Body of pancreas (tissue), 4 donors: ENCODE data around the gene CFAP100. TPM values are rescaled to one million over a fixed set of nuclear protein-coding genes. Genes with fewer than 3 reads are reported as not detected.

Experiments used
- ATAC-seq: fragments of 150-250 bp; one replicate; pipeline ENCODE4 v1.9.1; 2016
- DNase-seq, 4 donors: peaks; one replicate each; pipeline ENCODE4 v3.0.0-alpha.2; 2019
- H3K27ac ChIP-seq, 4 donors: fragments of 200-600 bp; sonication (generic); 1 replicate in 3 of 4; 2 replicates in 1 of 4; pipeline versions ENCODE4 v1.5.1 to v1.6.1; 2016 to 2019; ENCODE audit warnings: mild to moderate bottlenecking in 1 of 4, mixed read lengths in 1 of 4, moderate library complexity in 1 of 4
- H3K27me3 ChIP-seq, 2 donors: fragments of 200-600 bp; sonication (generic); one replicate each; pipeline ENCODE4 v1.6.0; 2016; ENCODE audit warnings: mild to moderate bottlenecking in 1 of 2
- H3K36me3 ChIP-seq, 2 donors: fragments of 200-600 bp; sonication (generic); replicated peaks in 1 of 2; 2 replicates each; pipeline ENCODE4 v1.5.1; 2016; ENCODE audit warnings: low read depth in 2 of 2; ENCODE audit not compliant: insufficient read depth in 1 of 2
- H3K4me1 ChIP-seq: fragments of 200-600 bp; sonication (generic); one replicate; pipeline ENCODE4 v1.6.0; 2016
- H3K4me3 ChIP-seq, 2 donors: fragments of 200-600 bp; sonication (generic); 1 replicate in 1 of 2; 2 replicates in 1 of 2; pipeline ENCODE4 v1.5.1; 2016 to 2019
- H3K9me3 ChIP-seq, 3 donors: fragments of 200-600 bp; sonication (generic); 1 replicate in 2 of 3; 2 replicates in 1 of 3; pipeline ENCODE4 v1.5.1; 2016
- POLR2A ChIP-seq, 3 donors: fragments of 450-650 bp; IDR thresholded peaks; one replicate each; pipeline ENCODE4 v1.6.1; 2016; ENCODE audit warnings: antibody characterized with exemption in 3 of 3, mild to moderate bottlenecking in 2 of 3
- WGBS, 2 donors: methylation state at CpG; one replicate each; pipeline ENCODE4 v1.1.5; 2017; 5-methylcytosine and 5-hydroxymethylcytosine counted together
- intact Hi-C: fragments of 100-400 bp; cut with DNase I; formaldehyde crosslinking; loops from one replicate; pipeline ENCODE4 v1.15.1; 2023
- total RNA-seq, 2 donors: library from RNA; depleted of rRNA; stranded (reverse); fragments of >200 nt; gene quantifications; one replicate each; pipeline ENCODE4 v1.1.0, GENCODE V29; 2016
- TF ChIP-seq, protein P1 (sequence below), 7 experiments: fragments of 450-650 bp in 4 of 7; fragments of 200-600 bp in 3 of 7; sonication (generic) in 3 of 7; IDR thresholded peaks; one replicate each; pipeline ENCODE4 v1.5.1; 2016 to 2019; ENCODE audit warnings: antibody characterized with exemption in 7 of 7

Gene CFAP100
- total RNA-seq, 2 donors from 2014 or later = not detected

DNA sequence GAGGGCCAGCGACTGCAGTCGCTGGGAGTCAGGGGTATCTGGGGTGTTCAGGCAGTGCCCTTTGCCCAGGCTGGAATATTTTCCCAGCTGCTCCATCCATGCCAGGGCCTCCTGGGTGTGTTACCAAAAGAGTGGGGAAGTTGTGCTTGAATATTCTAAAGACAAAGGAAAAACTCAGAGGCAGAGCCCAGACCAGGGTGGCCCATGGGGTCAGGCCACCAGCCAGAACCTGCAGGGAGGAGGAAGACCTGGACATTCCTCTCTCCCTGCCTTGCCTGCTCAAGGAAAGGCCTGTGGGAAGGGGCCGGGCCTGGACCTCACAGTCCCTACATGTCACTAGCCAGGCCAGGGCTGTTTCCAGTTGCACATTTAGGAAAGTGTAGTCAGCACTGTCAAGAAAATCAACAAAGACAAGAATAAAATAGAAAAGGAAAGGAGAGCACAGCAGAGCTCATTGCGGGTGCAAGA is 21.5 kb upstream of the CFAP100 start:
- 87 to 90% methylated on average over 4 of the region's 4 CpGs for WGBS, 2 donors
- Histone ChIP-seq H3K27me3 (no peaks in the 10 kb centered on the region), H3K9me3 (no peaks in the 10 kb centered on the region), H3K36me3 (no peaks in the 10 kb centered on the region), H3K4me3 (no peak overlapping the region), H3K4me1 (no peaks in the 10 kb centered on the region), H3K27ac (no peak overlapping the region)
- TF ChIP-seq, protein P1, sequence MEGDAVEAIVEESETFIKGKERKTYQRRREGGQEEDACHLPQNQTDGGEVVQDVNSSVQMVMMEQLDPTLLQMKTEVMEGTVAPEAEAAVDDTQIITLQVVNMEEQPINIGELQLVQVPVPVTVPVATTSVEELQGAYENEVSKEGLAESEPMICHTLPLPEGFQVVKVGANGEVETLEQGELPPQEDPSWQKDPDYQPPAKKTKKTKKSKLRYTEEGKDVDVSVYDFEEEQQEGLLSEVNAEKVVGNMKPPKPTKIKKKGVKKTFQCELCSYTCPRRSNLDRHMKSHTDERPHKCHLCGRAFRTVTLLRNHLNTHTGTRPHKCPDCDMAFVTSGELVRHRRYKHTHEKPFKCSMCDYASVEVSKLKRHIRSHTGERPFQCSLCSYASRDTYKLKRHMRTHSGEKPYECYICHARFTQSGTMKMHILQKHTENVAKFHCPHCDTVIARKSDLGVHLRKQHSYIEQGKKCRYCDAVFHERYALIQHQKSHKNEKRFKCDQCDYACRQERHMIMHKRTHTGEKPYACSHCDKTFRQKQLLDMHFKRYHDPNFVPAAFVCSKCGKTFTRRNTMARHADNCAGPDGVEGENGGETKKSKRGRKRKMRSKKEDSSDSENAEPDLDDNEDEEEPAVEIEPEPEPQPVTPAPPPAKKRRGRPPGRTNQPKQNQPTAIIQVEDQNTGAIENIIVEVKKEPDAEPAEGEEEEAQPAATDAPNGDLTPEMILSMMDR (IDR thresholded peaks at IDR 0.05) = no peak
- no peak for TF ChIP-seq POLR2A (IDR thresholded peaks at IDR 0.05)
- ATAC-seq (no peak), DNase-seq (no peak)
- intact Hi-C loops = loop anchor here (10.0 kb wide), 1 partner anchor 108 kb away; no protein-coding TSS in a partner anchor

DNA sequence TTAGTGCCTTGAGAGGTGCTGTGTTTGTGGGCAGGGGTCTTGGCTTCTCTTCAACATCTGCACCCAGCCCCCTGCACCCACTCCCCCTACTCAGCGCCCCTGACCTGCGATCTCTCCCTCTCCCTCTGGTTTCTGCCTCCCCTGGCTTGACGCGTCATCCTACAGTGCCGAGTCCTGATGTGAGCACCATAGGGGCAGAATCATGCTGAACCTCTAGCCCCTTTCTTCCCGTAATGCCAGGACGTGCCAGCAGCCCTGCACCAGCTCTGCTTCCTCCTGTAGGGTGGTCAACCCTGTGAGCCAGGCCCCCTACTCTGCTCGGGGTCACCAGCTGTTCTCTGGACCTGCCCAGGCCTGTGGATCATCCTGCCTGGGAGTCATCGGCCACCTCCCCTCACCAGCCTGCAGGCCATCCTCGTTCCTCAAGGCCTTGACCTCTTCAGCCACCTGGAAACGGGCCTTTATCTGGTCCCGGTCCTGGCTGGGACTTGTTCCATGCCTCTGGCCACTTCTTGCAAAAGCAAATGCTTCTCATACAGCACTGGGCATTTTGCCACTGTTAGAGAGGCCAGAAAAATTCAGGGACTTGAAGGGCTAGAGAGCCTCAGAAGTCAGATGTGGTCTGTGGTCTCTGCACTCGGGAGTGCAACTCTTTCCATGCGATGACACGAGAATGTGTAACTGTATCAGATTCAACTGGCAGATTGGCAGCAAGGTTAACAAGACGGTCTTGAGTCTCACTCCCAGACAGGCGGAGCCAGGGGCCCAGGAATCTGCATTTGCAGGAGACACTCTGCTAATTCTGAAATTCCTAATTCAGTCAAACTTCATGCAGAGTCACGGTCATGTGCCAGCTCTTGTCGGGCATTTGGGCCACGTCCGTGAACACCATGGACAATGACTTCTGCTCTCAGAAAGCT is 20.8 kb upstream of the CFAP100 start:
- Histone ChIP-seq H3K36me3 (no peaks in the 10 kb centered on the region), H3K4me3 (no peak overlapping the region), H3K27ac (no peak overlapping the region), H3K27me3 (no peaks in the 10 kb centered on the region), H3K9me3 (no peaks in the 10 kb centered on the region), H3K4me1 (no peaks in the 10 kb centered on the region)
- ATAC-seq (no peak), DNase-seq (no peak)
- 84 to 85% methylated on average over 18 to 21 of the region's 21 CpGs for WGBS, 2 donors
- TF ChIP-seq, protein P1 (IDR thresholded peaks at IDR 0.05) = no peak
- no peak for TF ChIP-seq POLR2A (IDR thresholded peaks at IDR 0.05)
- intact Hi-C loops = loop anchor here (10.0 kb wide), 1 partner anchor 109 kb away; no protein-coding TSS in a partner anchor

DNA sequence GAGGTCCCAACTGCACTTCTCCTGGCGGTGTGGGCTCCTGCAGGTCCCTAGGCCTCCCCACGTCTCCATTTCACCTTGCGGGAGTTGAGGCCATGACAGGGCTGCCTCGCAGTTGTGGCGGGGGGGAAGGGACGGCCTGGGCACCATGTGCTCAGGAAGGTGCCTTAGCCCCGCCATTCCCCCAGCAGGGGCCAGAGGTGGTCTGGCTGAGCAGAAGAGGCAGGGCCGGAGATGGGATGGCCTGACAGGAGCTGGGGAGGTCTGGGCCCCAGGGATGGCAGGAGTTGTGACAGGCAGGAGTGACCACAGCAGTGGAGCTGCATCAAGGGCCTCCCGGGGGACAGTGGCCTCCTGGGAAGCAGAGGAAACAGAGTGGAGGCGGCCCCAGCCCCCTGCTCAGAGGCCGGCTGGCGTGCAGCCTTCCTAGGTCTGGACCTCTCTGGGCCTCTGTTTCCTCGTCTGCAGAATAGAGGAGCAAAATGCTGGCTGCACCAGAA is 18.8 kb upstream of the CFAP100 start:
- Histone ChIP-seq H3K36me3 (no peaks in the 10 kb centered on the region), H3K4me1 (no peaks in the 10 kb centered on the region), H3K27me3 (no peaks in the 10 kb centered on the region), H3K27ac (no peak overlapping the region), H3K4me3 (no peak overlapping the region), H3K9me3 (no peaks in the 10 kb centered on the region)
- intact Hi-C loops = loop anchor here (10.0 kb wide), 1 partner anchor 111 kb away; no protein-coding TSS in a partner anchor
- no peak for ATAC-seq
- WGBS, 2 donors = 85 to 89% methylated on average over 8 to 13 of the region's 13 CpGs
- no peak for DNase-seq
- TF ChIP-seq, protein P1 (IDR thresholded peaks at IDR 0.05) = no peak
- TF ChIP-seq POLR2A (IDR thresholded peaks at IDR 0.05) = no peak

DNA sequence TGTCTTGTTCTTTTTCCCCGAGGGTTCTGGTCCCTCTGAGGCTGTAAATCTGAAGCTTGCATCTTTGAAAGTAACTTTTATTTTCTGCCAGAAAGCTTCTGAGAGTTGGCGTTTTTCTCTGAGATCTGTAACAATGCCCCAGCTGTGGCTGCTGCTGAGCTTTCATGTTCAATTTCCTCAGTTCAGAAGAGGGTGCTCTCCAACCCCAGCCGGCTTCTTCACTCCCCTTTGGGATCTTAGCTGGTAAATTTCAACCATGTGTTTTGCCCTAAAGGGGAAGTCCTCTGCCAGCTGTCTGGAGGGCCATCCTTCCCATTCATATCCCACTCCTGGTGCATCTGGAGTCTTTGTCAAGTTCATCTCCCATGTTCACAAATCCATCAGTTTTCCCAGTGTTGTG is 18.3 kb upstream of the CFAP100 start:
- 26 to 47% methylated on average over 3 of the region's 3 CpGs for WGBS, 2 donors
- intact Hi-C loops = loop anchor here (10.0 kb wide), 1 partner anchor 112 kb away; no protein-coding TSS in a partner anchor
- no peaks in the 10 kb centered on the region for H3K9me3 ChIP-seq
- no peaks in the 10 kb centered on the region for H3K4me1 ChIP-seq
- TF ChIP-seq, protein P1 (IDR thresholded peaks at IDR 0.05) = no peak
- TF ChIP-seq POLR2A (IDR thresholded peaks at IDR 0.05) = no peak
- DNase-seq = no peak
- H3K27ac ChIP-seq = no peak overlapping the region
- H3K36me3 ChIP-seq = no peaks in the 10 kb centered on the region
- H3K27me3 ChIP-seq = no peaks in the 10 kb centered on the region
- ATAC-seq = no peak
- no peak overlapping the region for H3K4me3 ChIP-seq
